ENCODE data around the gene SLC38A3.
A peak's percentile ranks its signal among the peaks of the same experiment; 100 is the strongest.

Gene SLC38A3

GRCh38 chr3:50233176-50233575, 28.1 kb downstream of the SLC38A3 start:
- no peaks in the 10 kb centered on the region for H3K27me3 ChIP-seq (ENCODE audit: insufficient read depth, poor library complexity, severe bottlenecking)
- no peaks in the 10 kb centered on the region for H3K9me3 ChIP-seq (ENCODE audit: severe bottlenecking)
- no peak for TF ChIP-seq CTCF (IDR thresholded peaks at IDR 0.05; ENCODE audit: poor library complexity, severe bottlenecking)
- peaks cover under 1% of the 10 kb centered on the region for H3K4me1 ChIP-seq (ENCODE audit: insufficient read depth, poor library complexity, severe bottlenecking)
- H3K36me3 ChIP-seq (ENCODE audit: low read depth), result no peaks in the 10 kb centered on the region
- DNase-seq (ENCODE audit: low spot score) (no peak), ATAC-seq (ENCODE audit: low read depth) (no peak)
- H3K4me3 ChIP-seq (ENCODE audit: severe bottlenecking), result no peak overlapping the region
- H3K27ac ChIP-seq (ENCODE audit: poor library complexity, severe bottlenecking), result no peak overlapping the region

- no peaks in the 10 kb centered on the region for H3K4me1 ChIP-seq (ENCODE audit: insufficient read depth, poor library complexity, severe bottlenecking)
- peaks cover 17% of the 10 kb centered on the region for H3K36me3 ChIP-seq (ENCODE audit: low read depth)
- ATAC-seq (ENCODE audit: low read depth) (peak; percentile 93), DNase-seq (ENCODE audit: low spot score) (peak; percentile 99)
- peak within 1 kb of the TSS; percentile 89 for H3K4me3 ChIP-seq (ENCODE audit: severe bottlenecking)
- no peak for TF ChIP-seq CTCF (IDR thresholded peaks at IDR 0.05; ENCODE audit: poor library complexity, severe bottlenecking)
- no peaks in the 10 kb centered on the region for H3K27me3 ChIP-seq (ENCODE audit: insufficient read depth, poor library complexity, severe bottlenecking)
- no peaks in the 10 kb centered on the region for H3K9me3 ChIP-seq (ENCODE audit: severe bottlenecking)
- peak within 1 kb of the TSS; percentile 88 for H3K27ac ChIP-seq (ENCODE audit: poor library complexity, severe bottlenecking)
Observed at GRCh38 chr3:50235716-50236483, 30.8 kb downstream of the SLC38A3 start, which contains the start of gene GNAI2. Gene GNAI2 (plus strand): TSS chr3:50236204. CDS start chr3:50236336, 132 bp downstream.

- Histone ChIP-seq H3K27ac (ENCODE audit: poor library complexity, severe bottlenecking) (peak overlapping the region; percentile 88), H3K4me3 (ENCODE audit: severe bottlenecking) (peak overlapping the region; percentile 89), H3K27me3 (ENCODE audit: insufficient read depth, poor library complexity, severe bottlenecking) (no peaks in the 10 kb centered on the region), H3K4me1 (ENCODE audit: insufficient read depth, poor library complexity, severe bottlenecking) (no peaks in the 10 kb centered on the region), H3K9me3 (ENCODE audit: severe bottlenecking) (no peaks in the 10 kb centered on the region), H3K36me3 (ENCODE audit: low read depth) (peaks cover 17% of the 10 kb centered on the region)
- DNase-seq (ENCODE audit: low spot score) (no peak), ATAC-seq (ENCODE audit: low read depth) (no peak)
- no peak for TF ChIP-seq CTCF (IDR thresholded peaks at IDR 0.05; ENCODE audit: poor library complexity, severe bottlenecking)
Observed at GRCh38 chr3:50236484-50237132, 31.5 kb downstream of the SLC38A3 start.

GRCh38 chr3:50237133-50237651, 32.1 kb downstream of the SLC38A3 start:
- no peaks in the 10 kb centered on the region for H3K9me3 ChIP-seq (ENCODE audit: severe bottlenecking)
- H3K27ac ChIP-seq (ENCODE audit: poor library complexity, severe bottlenecking), result peak overlapping the region; percentile 88
- no peak for TF ChIP-seq CTCF (IDR thresholded peaks at IDR 0.05; ENCODE audit: poor library complexity, severe bottlenecking)
- ATAC-seq (ENCODE audit: low read depth) (no peak), DNase-seq (ENCODE audit: low spot score) (no peak)
- peak overlapping the region; percentile 89 for H3K4me3 ChIP-seq (ENCODE audit: severe bottlenecking)
- H3K27me3 ChIP-seq (ENCODE audit: insufficient read depth, poor library complexity, severe bottlenecking), result no peaks in the 10 kb centered on the region
- peaks cover 17% of the 10 kb centered on the region for H3K36me3 ChIP-seq (ENCODE audit: low read depth)
- no peaks in the 10 kb centered on the region for H3K4me1 ChIP-seq (ENCODE audit: insufficient read depth, poor library complexity, severe bottlenecking)

Data from RWPE2 (cell line).